Measurements from ENCODE around the gene SEC61A2.
"Not testable (repeated sequence)": the region's sequence is repeated elsewhere in the genome, so short reads cannot be mapped to it uniquely, and the experiment has no call there.

SEC61A2 gene

DNA sequence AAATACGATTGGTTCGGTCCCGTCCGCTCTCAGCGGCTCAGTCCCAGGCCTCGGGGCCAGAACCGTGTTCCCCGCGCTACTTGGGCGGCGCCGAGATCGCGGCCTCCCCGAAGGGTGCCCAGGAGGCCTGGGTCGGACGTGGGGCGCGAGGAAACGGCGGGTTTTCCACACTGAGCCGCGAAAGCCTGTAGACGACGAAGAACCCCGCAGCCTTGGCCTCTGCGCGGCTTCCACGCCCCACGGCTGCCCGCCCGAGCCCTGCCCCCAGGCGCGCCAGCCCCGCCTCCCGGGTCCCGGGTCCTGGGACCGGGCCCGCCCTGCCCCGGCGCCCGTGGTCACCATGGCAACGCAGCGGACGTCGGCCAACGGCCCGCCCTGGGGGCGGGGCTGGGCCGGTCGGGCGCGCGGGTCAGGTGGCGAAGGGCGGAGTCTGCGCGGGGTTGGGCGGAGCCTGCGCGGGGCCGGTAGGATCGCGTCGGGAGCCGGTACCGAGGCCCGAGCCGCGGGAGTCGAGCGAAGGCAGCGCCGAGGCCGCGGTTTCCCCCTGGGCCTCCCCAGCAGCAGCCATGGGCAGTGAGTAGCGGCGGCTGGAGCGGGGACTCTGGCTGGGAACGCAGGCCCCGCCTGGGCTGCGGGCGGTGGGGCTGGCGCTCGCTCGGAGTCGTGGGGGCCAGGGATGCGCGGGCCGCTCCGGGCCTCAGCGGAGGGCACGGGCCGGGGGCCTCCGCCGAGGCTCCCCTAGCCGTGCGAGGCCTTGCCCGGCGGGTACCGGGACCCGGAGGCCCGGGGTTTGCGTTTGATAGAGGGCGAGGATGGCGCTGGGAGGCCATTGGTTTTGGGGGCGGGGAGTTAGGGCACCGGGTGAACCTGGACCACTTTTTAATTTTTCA is at the start of gene SEC61A2:
Gene SEC61A2 (plus strand): TSS at position 456 of the 890 bp plus-strand sequence. CDS start 111 bp downstream, at position 567.
- in situ Hi-C loops (cut with HindIII; ENCODE audit: low sequenced_read_pairs): no loop called here

DNA sequence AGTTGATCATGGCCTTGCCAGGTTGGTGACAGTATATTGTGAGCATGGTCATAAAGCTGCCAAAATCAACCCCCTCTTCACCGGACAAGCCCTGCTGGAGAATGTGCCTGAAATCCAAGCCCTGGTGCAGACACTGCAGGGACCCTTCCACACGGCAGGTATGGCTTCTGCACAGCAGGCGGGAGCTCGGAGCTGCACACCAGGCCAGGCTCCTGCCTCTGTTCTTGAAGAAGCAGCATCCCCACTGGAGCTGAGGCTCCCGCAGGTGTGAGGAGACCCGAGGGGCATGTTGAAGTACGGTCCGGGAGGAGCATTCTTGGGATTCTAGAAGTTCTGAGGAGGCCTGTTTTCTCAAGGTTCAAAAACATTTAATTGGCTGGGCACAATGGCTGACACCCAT is 48.0 kb upstream of the SEC61A2 start:
- in situ Hi-C loops (cut with HindIII; ENCODE audit: low sequenced_read_pairs): no loop called here

DNA sequence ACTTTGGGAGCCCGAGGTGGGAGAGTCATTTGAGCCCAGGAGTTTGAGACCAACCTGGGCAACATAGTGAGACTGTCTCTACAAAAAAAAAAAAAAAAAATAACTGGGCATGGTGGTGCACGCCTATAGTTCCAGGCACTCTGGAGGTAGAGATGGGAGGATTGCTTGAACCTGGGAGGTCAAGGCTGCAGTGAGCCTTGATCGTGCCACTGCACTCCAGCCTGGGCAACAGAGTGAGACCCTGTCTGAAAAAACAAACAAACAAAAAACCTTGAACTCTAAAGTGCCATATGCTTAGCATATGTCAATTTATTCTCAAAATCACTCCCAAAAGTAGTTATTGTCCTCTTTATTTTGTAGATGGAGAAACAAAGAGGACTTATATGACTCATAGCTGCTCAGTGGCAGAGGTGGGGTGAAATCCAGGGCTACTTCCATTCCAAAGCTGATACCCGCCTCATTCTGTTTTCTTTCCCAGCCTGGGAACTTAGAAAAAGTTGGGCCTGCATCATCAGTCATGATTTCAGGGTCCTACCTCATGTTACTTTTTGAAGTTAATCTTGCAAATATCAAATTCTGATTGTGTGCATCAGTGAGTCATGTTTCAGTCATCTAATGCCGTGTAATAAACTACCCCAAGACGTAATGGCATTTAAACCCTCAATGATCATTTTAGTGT is 47.5 kb upstream of the SEC61A2 start:
- in situ Hi-C loops (cut with HindIII; ENCODE audit: low sequenced_read_pairs): no loop called here

DNA sequence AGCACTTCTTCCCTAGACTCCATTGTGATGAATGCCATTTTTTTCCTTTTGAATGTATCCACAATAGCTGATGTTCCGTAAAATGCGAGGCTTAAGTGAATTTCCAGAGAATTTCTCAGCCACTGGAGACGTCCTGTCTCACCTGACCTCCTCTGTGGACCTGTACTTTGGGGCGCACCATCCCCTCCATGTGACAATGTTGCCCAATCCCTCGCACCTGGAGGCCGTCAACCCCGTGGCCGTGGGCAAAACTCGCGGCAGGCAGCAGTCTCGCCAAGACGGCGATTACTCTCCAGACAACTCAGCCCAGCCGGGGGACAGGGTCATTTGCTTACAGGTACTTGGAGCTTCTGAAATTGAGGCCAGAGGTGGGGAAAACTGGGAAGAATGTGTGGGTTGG is 40.6 kb upstream of the SEC61A2 start:
- in situ Hi-C loops (cut with HindIII; ENCODE audit: low sequenced_read_pairs): no loop called here

DNA sequence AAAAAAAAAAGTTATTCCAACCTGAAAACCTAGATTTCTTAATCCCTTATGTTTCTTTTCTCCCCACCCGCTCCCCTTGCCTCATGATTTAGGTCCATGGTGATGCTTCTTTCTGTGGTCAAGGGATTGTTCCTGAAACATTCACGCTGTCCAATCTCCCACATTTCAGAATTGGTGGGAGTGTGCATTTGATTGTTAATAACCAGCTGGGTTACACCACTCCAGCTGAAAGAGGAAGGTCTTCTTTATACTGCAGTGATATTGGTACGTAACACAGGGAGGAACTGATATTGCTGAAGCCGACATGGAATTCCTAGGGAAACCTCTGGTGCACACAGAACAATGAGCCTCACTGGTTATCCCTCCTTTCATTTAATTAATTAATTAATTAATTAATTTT is 38.1 kb upstream of the SEC61A2 start:
- in situ Hi-C loops (cut with HindIII; ENCODE audit: low sequenced_read_pairs): no loop called here

DNA sequence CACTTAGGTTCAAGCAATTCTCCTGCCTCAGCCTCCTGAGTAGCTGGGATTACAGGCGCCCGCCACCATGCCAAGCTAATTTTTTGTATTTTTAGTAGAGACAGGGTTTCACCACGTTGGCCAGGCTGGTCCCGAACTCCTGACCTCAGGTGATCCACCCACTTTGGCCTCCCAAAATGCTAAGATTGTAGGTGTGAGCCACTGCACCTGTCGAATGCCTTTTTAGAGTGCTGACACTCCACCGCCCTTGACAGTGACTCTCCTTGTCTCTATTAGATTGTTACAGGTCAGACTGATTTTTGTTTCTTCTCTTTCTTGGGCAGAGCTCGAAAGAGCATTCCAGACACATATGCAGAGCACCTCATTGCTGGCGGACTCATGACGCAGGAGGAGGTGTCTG is 32.1 kb upstream of the SEC61A2 start:
- in situ Hi-C loops (cut with HindIII; ENCODE audit: low sequenced_read_pairs): not testable (repeated sequence)

DNA sequence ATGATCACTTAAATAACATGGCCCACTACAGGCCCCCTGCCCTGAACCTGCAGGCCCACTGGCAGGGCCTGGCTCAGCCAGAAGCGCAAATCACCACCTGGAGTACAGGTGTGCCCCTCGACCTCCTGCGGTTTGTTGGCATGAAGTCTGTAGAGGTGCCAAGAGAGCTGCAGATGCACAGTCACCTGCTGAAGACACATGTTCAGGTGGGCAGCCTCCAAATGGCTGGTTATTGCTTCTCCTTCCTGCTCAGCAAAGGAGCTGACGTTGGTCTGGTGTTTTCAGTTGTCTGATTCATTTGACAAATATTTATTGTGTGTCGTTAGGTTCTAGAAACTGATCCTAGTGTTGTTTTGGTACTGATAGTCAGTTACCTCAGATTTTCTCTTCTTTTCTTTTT is 31.7 kb upstream of the SEC61A2 start:
- in situ Hi-C loops (cut with HindIII; ENCODE audit: low sequenced_read_pairs): no loop called here

DNA sequence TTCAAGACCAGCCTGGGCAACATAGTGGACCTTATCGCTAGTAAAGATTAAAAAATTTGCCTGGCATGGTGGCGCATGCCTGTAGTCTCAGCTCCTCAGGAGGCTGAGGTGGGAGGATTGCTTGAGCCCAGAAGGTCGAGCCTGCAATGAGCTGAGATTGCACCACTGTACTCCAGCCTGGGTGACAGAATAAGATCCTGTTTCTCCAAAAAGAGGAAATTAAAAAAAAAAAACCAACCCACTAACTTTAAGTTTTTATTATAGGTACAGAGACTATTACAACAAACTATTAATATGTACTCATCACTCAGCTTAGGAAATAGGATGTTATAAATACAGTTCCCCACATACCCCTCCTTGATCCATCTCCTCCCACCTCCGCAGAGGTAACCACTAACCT is 30.5 kb upstream of the SEC61A2 start:
- in situ Hi-C loops (cut with HindIII; ENCODE audit: low sequenced_read_pairs): no loop called here

DNA sequence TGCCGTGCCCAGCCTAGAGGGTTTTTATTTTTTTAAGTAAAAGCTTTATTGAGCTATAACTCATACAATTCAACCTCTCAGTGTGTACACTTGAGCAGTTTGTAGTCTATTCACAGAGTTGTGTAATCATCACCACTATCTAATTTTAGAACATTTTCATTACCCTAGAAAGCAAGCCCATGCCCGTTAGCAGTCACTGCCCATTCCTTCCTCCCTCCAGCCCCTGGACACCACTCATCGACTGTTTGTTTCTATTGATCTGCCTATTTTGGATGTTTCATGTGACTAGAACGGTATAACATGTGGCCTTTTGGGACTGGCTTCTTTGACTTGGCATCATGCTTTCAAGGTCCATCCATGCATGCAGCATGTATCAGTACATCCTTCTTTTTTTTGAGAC is 25.7 kb upstream of the SEC61A2 start:
- in situ Hi-C loops (cut with HindIII; ENCODE audit: low sequenced_read_pairs): no loop called here

DNA sequence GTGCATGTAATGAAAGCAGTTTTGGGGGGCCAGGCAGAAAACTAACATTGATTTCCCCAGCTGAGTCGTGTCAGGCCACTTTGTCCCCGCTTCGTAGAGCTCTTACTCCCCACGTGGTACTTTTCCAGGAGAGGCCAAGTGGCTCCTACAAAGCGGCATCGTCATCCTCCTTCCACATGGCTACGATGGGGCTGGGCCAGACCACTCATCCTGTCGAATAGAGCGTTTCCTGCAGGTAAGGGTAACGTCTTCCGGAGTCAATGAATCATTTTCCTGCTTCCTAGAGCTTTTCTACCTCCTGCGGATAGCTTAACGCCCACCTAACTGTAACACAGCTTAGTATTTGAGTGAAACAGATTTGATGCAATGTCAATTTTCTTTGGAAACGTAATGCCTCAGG is 21.7 kb upstream of the SEC61A2 start:
- in situ Hi-C loops (cut with HindIII; ENCODE audit: low sequenced_read_pairs): no loop called here

DNA sequence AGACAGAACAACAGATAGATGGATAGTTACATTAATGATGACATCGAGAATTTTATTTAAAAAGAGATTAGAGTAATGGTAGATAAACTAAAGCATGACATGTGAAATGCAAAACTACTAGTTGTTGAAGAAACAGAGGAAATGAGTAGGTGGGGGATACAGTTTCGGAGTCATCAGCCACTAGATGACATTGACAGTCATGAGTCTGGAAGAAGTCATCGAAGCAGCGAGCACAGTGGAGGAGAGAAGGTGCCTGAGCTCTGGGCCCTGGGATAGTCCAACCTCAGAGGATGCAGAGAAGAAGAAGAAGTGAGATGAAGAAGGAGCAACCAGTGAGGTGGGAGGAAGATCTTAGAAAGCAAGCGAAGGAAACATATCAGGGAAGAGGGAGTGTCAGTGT is 20.2 kb upstream of the SEC61A2 start:
- in situ Hi-C loops (cut with HindIII; ENCODE audit: low sequenced_read_pairs): no loop called here

DNA sequence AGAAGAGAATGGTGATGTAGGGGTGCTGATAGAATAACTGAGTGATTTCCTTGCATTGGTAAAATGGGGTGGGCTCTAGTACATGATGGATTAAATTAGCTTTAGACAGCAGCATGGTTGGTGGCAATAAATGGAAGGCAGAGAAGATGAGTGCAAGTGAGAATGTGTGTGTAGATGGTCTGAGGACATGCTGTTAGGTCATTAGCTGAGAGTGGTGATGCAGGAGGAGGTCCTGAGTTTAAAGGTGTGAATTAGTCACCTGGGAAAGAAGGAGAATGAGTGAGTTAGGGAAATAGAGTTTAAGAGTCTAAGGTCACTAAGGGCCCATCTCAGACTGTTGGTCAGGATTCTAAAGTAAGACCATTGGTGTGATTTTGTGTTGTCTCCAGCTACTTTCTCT is 17.9 kb upstream of the SEC61A2 start:
- in situ Hi-C loops (cut with HindIII; ENCODE audit: low sequenced_read_pairs): no loop called here

DNA sequence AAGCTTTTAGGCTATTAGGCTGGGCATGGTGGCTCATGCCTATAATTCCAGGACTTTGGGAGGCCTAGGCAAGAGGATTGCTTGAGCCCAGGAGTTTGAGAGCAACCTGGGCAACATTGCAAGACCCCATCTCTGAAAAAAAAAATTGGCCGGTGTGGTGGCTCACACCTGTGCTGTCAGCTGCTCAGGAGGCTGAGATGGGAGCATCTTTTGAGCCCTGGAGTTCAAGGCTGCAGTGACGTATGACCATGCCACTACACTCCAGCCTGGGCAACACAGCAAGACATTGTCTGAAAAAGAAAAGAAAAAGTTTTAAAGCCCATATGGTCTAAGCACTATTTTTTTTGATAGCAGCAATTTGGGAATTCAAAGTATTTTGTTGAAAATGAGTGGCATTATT is 15.8 kb upstream of the SEC61A2 start:
- in situ Hi-C loops (cut with HindIII; ENCODE audit: low sequenced_read_pairs): no loop called here

DNA sequence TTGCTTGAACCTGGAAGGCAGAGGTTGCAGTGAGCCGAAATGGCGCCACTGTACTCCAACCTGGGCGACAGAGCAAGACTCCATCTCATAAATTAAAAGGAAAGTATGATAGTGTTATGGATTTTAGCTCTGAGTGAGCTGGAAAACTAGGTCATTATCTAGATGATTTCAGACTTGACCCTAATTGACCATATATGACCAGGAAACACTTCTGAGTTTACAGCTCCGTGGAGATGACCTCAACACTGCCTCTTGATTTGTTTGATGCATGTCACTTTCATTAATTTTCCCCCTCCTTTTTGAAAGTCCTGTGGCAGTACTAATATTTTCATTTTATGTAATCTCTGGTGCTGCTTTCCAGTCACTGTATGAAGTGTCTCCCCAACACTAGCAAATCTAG is 7.8 kb upstream of the SEC61A2 start:
- in situ Hi-C loops (cut with HindIII; ENCODE audit: low sequenced_read_pairs): no loop called here

DNA sequence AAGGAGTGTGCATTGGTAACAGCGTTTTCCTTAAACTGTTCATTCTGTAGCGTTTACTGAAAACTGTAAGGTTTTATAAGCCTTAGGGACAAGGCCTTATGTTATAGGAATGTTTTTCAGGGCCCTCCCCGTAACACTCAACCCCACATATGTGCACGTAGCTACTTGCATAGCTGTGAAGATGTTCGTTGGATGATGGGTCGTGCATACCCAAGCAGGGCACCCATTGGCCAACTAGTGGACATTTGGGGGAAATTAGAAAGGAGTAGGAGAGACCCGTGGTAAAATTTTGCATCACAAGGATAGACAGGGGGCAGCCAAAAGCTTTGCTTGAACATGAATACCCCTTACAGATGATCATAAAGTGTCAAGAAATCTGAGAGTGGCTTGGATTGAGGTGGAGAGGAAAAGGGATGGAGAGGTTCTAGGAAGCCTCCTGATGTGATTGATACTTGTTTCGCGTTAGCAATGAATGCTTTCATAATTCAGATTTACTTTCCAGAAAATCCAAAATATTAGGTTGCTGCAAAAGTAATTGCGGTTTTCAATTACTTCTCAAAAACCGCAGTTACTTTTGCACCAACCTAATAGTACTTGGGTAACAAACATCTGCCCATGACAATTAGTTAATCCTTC is 878 bp downstream of the SEC61A2 start:
- in situ Hi-C loops (cut with HindIII; ENCODE audit: low sequenced_read_pairs): no loop called here

DNA sequence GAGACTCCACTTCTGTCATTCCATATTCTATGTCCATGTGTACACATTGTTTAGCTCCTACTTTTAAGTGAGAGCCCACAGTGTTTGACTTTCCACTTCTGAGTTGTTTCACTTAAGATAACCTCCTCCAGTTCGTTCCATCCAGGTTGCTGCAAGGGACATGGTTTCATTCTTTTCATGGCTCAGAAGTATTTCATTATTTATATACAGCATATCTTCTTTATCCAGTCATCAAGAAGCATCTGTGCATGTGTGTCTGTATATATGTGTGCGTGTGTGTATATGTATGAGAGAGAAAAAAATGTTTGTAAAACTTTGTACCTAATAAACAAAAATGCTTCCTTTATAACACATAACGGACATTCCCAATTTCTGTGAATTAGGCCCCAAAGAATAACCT is 6.2 kb downstream of the SEC61A2 start:
- in situ Hi-C loops (cut with HindIII; ENCODE audit: low sequenced_read_pairs): no loop called here

DNA sequence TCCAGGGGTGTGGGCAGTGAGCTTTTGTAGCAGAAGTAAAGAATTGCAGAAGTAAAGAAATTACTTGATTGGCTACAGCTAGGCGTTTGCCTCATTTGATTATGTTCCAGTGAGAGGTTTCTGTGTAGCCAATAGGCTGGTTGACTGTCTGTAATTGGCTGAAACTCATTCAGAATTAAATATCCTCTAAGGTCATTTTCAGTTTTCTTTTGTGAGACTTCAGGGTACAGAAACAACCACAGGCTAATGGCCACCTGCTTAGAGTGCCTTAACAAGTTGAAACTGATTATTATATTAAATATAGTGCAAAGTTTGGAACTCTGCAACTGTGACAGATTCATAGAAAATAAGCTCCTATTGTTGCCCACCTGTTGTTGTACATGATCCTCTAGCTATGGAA is 10.6 kb downstream of the SEC61A2 start:
- in situ Hi-C loops (cut with HindIII; ENCODE audit: low sequenced_read_pairs): no loop called here

DNA sequence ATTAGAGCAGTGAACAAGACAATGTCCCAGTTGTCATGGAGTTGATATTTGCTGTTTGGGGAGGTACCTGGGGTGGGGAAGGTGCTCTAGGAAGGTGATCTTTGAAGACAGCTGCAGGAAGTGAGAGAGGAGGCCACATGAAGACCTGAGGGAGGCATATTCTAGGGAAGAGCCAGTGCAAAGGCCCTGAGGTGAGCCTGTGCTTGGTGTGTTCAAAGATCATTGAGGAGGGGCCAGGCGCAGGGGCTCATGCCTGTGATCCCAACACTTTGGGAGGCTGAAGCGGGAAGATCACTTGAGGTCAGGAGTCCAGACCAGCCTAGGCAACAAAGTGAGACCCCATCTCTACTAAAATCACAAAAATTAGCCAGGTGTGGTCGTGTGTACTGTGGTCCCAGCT is 15.1 kb downstream of the SEC61A2 start:
- in situ Hi-C loops (cut with HindIII; ENCODE audit: low sequenced_read_pairs): no loop called here

DNA sequence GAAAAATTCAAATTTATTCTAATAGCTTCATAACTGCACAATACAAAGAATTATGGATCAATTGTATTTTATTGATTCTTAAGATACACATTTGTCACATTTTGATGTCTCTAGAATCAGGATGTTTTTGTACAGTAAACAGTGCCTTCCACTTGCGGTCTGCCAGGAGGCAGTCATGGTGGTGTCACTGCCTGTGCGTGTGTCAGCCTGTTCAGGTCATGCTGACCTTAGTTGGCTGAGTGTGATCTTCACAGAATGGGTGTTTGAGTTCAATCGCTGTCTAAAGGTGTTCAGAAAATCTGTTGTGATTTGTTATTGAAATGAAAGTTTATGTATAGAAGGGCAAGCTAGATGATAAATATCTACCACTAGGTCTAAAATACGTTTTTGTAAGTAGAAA is 20.7 kb downstream of the SEC61A2 start:
- in situ Hi-C loops (cut with HindIII; ENCODE audit: low sequenced_read_pairs): no loop called here

DNA sequence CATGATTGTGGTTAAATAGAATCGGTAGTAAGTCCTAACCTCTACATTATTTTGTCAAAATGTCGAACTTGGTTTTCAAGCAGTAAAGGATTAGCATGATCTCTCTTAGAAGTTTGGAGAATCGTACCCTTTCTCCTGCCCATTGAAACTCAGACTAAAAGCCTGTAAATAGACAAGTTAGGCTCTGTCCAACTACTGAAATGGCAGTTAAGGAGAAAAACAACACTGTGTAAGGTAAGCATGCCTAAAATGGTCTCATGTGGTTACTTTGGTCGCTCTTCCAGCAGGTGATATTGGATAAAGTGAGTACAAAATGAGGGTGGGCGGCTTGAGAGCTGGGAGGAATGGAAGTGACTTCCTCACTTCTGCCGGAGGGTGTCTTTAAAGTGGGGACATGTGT is 25.0 kb downstream of the SEC61A2 start:
- in situ Hi-C loops (cut with HindIII; ENCODE audit: low sequenced_read_pairs): no loop called here

DNA sequence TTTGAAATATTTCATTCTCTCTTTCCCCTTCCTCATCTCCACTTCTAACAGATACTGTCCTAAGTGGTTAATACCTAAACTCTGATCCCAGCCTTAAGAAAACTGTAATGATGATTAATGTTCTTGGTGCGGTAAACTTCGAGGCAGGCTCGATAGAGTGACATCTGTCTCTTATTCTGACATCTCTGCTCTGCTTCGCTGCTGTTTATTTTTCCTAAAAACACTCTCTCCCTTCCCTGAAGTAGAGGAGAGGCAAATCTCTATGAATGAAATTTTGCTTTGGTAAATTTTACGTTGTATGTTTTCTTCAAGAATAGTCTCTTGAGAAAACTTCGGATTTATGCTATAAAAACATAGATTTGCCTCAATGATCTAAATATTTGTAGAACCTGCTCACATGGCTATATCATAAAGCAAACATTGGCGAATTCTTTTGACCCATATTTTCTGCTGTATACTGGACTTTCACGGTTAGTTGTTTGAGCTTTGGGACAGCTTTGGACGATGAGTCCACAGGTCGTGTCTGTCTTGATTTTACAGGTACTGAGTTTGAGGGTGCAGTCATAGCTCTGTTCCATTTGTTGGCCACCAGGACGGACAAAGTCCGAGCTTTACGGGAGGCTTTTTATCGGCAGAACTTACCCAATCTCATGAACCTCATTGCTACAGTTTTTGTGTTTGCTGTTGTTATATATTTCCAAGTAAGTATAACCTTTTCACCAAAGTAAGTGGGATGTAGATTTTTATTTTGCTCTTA is 27.1 kb downstream of the SEC61A2 start:
- in situ Hi-C loops (cut with HindIII; ENCODE audit: low sequenced_read_pairs): no loop called here
